GM19395 (cell line): ENCODE data around the gene GPR37L1.
A peak's percentile ranks its signal among the peaks of the same experiment; 100 is the strongest.
"Not testable (repeated sequence)": the region's sequence is repeated elsewhere in the genome, so short reads cannot be mapped to it uniquely, and the experiment has no call there.

Experiments
- ATAC-seq: cut with Tn5 transposase; IDR thresholded peaks from one replicate; pipeline ENCODE4 v1.9.1; 2021; ENCODE audit warnings: mild to moderate bottlenecking, moderate library complexity; ENCODE audit not compliant: unreplicated experiment

The GPR37L1 gene

GRCh38 chr1:202133001-202133400, 10.3 kb downstream of the GPR37L1 start:
- ATAC-seq, result no peak

DNA sequence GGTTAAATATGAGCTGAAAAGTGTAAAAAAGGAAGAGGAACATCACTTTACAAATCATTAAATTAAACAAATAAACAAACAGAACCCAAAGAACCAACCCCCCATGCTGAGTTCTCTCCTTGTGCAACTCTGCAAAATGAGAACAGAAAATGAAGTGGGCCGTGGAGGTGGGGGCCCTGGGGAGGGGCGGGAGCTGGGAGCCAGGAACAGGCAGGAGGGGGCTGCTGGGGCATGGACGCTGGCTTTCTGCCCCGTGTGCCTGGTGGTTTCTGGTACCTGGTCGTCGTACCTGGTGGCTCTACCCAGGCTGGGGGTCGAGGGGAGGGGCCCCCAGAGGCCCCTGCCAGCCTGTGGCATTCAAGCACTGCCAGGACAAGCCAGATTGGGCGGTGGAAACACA, 10.8 kb downstream of the GPR37L1 start:
- no peak for ATAC-seq

GRCh38 chr1:202133989-202134388, 11.3 kb downstream of the GPR37L1 start:
- no peak for ATAC-seq

DNA sequence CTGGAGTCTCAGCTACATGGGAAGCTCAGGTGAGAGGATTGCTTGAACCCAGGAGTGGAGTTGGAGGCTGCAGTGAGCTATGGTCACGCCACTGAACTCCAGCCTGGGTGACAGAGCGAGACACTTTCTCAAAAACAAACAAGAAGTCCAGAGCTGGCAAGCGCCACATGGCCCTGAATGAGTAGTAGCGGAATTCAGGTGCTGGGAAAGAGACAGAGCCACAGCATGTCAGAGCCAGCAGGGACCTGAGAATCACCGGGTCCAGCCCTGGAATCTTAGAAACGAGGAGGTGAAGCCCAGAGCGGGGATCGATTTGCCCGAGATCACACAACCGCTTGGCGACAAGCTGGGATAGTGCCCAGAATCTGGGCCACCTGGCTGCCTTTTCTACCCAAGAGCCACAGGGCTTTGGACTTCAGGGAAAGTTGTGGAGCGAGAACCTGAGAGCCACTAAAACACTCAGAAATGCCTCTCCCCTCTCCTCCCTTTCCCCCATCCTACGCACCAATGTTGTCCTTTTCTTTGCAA, 12.0 kb downstream of the GPR37L1 start:
- ATAC-seq, result no peak

DNA sequence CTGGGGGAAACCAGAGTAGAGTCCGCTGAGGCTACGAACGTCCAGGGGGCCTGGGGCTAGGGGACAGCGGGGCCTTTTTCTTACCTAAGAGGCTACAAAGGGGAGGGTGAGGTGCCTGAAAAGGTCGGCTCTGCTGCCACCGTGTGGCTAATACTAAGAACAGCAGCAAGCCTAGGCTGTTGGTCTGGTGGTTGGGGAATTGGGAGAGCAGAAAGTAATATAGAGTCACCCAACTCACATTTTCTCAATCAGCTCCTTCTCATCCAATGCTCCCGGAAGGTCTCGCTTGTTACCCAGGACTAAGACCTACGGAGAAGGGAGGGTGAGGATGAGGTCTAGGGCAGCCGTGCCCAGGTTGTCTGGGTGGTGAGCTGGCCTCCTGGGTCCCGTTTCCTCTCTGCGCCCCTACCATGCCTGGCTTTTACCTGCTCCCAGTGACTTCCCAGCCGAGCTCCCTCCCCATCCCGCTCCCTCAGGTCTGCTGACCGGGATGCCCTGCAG, 12.6 kb downstream of the GPR37L1 start:
- ATAC-seq, result peak; percentile 82

GRCh38 chr1:202140833-202141232, 18.1 kb downstream of the GPR37L1 start:
- no peak for ATAC-seq

DNA sequence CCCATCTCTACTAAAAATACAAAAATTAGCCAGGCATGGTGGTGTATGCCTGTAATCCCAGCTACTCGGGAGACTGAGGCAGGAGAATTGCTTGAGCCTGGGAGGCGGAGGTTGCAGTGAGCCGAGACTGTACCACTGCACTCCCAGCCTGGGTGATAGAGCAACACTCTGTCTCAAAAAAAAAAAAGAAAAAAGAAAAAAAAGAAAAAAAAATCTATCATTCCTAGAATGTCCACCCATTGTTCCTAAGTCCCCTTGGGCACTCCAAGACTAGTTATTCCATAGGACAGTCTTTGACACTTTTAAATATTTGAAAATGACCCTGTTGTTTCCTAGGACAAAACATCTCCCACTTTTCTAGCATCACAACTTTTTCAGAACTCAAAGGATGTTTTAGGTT, 18.8 kb downstream of the GPR37L1 start:
- not testable (repeated sequence) for ATAC-seq

DNA sequence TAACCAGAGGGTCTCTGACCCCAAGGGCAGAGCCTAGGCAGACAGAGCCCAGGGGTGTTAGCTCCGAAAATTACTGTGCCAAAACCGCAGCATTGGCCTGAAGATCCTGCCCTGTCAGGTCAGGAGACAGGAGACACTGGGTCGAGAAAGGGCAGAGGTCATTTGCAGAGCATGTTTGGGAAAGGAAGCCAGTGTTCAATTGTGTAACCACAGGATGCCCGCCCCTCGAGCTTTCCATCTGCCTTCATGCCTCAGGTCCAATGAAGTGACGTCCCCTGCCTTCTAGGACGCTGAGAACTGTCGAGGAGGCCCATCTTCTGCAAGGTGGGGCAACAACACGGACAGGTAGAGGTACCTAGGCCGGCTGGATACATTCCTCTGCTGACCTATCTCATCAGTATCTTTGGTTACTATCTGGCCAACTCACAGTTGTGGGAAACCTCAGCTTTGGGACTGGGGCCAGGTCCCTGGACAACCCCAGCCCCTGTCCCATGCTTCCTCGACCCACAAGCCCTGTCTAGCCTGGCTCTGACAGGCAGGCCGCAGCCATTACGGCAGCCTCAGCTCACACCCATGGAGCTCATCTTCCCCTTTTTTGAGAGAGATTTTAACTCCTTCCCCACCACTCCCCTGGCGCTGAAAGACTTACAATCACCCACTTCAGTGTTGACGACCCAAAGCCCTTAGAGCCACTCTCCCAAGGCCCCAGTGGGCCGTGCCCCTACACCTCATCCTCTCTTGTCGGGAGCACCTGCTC, 20.5 kb downstream of the GPR37L1 start:
- peak; percentile 29 for ATAC-seq

DNA sequence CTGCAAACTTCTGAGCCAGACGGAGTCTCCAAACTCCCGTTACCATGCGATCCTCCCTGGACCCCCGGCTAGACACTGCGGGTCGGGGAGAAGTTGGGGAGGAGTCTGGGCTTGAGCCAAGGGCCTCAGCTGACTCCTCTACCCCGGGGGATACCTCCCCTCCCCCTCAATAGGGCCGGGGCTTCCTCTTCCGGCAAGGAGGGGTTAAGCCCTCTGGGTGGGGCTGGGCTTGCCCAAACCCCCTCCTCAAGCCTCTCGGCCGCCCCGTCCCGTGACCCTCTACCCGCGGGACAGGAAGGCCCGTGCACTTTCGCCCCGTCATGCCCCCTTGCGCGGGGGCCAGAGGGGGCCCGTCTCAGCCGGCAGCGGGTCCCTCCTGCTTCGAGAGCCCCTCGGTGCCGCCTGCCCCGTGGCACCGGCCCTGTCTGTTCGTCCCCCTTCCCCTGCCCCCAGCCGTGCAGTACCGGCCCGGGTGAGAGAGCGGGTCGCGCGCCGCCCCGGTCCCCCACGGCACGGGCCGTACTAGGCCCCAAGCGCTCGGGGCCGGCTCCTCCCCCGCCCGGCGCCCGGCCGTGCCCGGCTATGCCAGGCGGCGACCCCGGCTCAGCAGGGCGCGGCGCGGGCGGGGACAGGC, 21.2 kb downstream of the GPR37L1 start:
- ATAC-seq, result peak; percentile 47

DNA sequence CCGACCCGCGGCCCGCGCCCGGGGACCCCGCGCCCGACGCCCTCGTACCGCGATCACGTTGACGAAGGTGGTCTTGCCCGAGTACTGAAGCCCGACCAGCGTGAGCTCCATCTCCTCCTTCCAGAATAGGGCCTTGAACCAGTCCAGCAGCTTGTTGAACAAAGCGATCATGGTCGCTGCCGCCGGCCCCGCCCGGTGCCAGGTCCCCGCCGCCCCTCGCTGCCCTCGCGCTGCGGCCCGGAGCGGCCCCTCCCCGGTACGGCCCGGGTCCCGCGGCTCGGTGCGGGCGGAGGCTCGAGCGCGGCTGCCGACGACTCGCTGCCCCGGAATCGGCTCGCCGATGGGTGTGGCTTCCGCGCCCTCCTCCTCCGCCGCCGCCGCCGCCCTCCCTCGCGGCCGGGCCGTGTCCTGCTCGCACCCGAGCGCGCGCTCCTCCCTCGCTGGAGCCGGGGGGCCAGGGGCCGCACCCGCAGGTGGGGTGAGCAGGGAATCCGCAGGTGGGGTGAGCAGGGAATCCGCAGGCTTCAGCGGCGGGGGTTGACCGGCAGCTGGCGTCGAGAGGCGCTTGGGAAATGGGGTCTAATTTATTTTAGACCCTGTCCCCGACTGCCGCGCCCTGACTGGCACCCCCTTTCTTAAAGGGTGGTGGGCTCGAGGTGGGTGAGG, 21.8 kb downstream of the GPR37L1 start, which contains the start of gene ARL8A:
Gene ARL8A, minus strand, starts transcription at position 336 of the 666 bp plus-strand sequence. Its CDS starts 165 bp downstream, at position 171.
- ATAC-seq, result peak; percentile 49

DNA sequence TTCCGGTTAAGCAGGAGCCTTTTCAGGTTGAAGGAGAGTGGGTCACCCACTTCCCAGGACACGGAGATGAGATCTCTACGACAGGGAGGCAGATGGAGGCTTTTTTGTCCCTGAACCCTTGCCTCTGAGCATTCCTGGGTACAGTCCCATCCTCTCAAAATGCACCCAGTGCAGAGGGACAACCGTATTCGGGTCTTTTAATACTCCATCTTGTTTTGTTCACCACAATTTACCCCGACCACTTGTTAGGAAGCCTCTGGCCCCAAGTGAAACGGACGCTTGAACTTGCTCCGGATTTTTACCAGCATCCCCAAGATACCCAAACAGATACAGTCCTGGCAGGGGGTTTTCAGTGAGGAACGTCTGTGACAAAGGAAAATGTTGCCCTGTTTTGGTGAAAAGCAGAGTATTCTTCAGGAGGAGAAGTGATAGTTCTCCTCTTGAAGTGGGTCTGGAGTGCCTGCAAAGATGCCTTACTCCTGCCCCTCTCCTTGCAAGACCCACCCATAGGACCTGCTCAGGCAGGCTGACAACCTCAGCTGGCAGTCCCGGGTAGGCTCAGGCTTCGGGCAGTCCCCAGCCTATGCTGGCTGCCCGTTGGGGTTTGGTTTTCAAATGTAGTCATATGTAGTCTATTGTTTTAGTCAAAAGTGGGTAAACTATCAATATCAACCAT, 22.5 kb downstream of the GPR37L1 start:
- ATAC-seq, result peak; percentile 8

GRCh38 chr1:202145744-202146140, 23.0 kb downstream of the GPR37L1 start:
- ATAC-seq, result not testable (repeated sequence)

DNA sequence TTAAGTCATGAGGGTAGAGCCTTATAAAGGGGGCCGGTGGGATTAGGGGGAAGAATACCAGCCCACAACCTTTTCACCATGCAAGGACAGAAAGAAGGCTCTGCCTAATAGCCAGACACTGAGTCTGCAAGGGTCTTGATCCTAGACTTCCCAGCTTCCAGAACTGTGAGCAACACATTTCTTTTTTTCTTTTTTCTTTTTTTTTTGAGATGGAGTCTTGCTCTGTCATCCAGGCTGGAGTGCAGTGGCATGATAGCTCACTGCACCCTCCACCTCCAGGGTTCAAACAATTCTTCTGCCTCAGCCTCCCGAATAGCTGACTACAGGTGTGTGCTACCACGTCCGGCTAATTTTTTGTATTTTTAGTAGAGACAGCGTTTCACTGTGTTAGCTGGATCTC, 23.6 kb downstream of the GPR37L1 start:
- ATAC-seq, result no peak

GRCh38 chr1:202146993-202147392, 24.3 kb downstream of the GPR37L1 start:
- no peak for ATAC-seq

GRCh38 chr1:202148391-202148790, 25.7 kb downstream of the GPR37L1 start:
- no peak for ATAC-seq

- ATAC-seq, result no peak
These were observed 26.8 kb downstream of the GPR37L1 start for GRCh38 chr1:202149566-202149965.

DNA sequence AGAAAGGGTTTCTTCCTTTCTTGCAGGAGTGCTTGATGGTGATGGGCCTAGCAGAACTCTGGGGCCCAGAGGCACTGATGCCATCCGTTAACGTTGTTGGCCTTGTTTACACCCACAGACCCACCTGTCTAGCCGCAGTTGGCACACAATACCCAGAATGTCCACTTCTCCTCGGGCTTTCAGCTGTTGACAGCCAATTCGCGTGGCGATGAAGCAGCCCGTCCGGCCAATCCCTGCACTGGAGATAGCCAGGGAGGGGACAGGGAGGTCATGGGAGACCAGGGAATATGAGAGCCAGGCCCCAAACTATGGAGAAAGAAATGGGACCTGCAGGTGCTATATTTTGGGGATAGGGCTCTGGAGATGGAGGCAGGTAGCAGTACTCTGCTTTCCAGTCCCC, 27.5 kb downstream of the GPR37L1 start:
- no peak for ATAC-seq

DNA sequence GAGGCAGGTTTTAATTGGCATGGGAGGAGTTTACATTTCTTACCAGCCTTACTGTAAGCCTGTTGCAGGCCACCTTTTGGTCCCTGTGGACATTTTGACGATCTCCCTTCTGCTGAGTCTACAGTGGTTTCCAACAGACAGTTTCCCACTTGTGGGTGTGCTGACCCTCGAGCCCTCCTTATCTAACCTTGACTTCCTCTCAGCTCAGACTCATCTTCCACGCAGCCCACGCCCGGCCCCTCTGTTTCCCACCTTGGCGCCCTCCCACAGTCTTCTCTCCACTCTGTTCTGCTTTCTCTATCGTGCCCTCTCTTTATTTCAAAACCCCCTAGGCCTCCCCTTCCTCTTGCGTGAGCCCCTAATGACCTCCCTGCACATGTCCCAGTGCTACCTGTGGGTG, 27.9 kb downstream of the GPR37L1 start:
- ATAC-seq, result no peak

DNA sequence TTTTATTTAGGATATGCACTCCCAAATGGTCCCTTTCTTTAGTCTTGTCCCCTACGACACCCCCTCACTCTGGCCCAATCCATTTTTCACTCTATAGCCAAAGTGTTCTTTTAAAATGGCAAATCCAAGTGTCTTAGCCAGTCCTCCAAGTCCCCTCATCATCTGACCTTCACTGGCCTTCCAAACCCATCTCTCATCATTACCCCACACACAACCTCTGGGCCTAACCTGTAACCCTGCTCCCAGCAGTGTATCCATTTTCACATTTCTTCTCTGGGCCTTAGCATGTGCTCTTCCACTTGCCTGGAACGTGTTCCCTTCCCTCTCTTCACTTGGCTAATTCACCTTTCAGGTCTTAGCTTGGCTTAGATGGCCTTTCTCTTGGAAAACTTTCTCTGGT, 28.3 kb downstream of the GPR37L1 start:
- ATAC-seq, result no peak

GRCh38 chr1:202152399-202152798, 29.7 kb downstream of the GPR37L1 start:
- ATAC-seq, result no peak

DNA sequence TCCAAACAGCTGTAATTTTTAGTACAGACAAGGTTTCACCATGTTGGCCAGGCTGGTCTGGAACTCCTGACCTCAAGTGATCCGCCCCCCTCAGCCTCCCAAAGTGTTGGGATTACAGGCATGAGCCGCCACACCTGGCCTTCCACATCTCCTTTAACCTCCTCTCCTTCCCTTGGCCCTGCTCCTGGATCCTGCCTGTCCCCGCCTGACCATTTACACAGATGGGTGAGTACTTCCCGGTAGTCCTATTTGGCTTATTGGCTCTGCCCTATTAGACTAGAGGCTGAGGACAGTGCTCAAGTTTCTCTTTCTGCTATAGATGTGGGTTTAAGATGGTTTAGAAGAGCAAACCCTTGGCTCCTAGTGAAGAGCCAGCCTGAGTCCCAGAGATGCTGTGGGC, 30.6 kb downstream of the GPR37L1 start:
- no peak for ATAC-seq
